ENCODE measurements around the gene SORCS3.

GRCh38 chr10:105024184-105024583, 383.1 kb downstream of the SORCS3 start:
- TF ChIP-seq TAF1 (conservative IDR thresholded peaks at IDR 0.05) (no peak), REST (IDR thresholded peaks at IDR 0.05) (no peak), CTCF (IDR thresholded peaks at IDR 0.05; ENCODE audit: low read depth, low read length, missing input control) (no peak), NR2F2 (IDR thresholded peaks at IDR 0.05) (no peak), RAD21 (IDR thresholded peaks at IDR 0.05) (no peak), ATF3 (IDR thresholded peaks at IDR 0.05) (no peak), SP1 (IDR thresholded peaks at IDR 0.05) (no peak), JUND (IDR thresholded peaks at IDR 0.05) (no peak), MAX (IDR thresholded peaks at IDR 0.05) (no peak), FOXA1 (IDR thresholded peaks at IDR 0.05) (no peak)
